Activated effector memory CD4-positive, alpha-beta T cell treated with Interleukin-2 at 50 U/mL for 16 hours (primary cell): ENCODE data around the gene PITPNM3.

ENCODE experiments used
- DNase-seq: peaks from one replicate; pipeline ENCODE4 v3.0.0-alpha.2; 2020

PITPNM3 gene

DNA sequence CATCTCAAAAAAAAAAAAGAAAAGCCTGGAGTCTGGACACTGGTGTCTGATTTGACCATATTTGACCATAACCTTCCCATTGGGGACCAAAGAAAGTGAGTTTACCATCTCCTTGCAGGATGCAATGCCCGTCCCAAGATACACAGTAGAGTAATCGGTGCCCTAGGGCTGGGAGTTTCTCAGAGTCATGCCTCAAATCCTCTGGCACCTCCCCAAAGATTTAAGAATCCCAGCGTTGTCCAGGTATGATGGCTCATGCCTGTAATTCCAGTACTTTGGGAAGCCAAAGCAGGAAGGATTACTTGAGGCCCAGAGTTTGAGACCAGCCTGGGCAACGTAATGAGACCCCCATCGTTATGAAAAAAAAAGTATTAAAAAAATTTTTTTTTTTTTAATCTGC lies 5.0 kb downstream of the PITPNM3 start:
- no peak for DNase-seq

DNA sequence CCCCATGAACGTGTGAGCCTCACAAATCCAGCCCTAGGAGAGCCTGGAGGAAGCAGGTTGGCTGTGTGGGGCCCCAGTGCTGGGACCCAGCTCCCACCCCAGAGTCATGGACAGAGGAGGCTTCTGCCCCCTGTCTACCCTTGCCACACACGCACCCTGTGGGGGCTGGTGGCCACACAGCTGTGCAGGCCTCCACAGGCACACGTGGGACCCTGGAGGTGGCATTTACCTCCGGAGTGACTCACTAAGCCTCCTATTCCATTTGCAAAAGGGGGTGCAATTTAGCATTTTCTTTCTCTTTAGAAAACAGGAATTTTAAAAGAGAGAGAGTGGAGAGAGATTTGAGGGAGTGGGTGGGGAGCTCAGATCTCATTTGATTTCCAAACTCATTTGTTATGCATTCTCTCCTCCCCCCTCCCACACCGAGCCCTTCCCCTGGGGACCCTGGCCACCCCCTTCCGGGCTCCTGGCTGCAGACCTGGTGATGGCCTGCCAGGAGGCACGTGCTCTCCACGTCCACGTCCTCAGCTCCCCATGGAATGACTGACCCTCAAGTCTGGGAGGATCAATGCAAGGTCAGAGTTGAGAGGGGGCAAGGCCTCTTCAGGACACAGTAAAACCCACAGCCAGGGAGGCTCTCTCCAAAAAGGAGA lies 6.8 kb downstream of the PITPNM3 start:
- DNase-seq = no peak

DNA sequence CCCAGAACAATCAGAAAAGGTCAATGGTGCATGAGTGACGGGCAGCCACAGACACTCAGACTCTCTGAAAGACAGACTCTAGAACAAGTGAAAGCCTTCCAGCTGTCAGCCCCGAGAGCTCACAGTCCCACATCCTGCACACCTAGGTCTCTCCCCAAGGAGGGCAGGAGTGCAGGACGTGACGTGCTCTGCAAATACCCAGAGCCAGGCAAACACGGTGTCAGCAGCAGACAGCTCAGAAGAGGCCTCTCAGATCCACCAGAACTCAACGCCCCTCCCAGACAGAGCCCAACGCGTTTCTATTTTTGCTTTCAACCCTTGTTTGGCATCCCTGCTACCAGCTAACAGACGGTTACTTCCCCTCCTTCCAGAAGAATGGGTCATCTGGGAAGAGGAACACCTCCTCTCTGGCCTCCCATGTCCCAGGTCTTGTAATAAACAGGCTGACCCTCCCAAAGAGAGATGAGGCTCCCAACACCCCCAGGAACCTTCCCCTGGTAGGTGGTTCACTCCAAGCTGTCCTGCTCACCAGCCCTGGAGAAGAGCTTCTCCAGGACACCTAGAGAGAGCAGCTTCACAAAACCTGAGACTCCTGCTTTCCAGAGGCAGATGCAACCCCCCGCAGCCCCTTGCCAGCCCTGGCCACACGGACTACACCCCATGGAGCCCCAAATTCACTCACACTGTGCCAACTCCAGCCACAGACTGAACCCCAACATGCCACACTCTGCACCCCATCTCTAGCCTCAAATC lies 7.6 kb downstream of the PITPNM3 start:
- no peak for DNase-seq

DNA sequence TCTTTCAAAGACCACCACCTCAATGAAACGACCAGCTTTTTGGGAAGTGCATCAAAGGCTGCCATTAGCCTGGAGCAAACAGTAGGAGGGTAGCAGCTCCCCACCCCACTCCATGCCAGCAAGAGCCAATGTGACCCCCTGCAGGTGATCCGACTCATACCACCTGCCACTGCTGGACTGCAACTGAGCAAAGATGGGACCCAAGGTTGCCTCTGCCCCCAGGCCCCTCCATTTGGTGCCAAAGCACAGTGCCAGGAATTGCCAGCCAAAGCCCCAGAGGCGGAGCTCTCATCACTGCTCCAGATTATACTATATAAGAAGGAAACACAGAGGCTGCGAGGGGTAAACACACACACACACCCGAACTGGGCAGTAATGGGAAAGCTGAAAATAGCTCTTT lies 8.3 kb downstream of the PITPNM3 start:
- no peak for DNase-seq

DNA sequence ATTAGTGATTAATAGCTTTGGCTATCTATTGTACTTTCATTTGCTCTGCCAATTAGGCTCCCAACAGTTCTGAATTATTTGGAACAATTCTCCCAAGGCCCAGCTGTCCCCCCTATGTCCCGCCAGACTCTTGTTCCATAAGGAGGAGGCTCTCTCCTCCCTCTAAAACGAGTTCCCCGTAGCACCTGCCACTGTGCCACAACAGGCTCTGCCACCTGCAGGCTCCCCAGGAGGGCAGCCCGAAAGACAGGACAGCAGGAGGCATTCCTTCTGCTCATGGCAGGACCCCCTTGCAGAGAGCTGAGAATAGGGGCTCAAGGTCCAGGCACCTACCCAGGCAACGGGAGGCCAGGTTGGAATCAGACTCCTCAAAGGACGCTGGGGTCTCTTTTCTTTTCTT lies 9.0 kb downstream of the PITPNM3 start:
- DNase-seq = no peak

DNA sequence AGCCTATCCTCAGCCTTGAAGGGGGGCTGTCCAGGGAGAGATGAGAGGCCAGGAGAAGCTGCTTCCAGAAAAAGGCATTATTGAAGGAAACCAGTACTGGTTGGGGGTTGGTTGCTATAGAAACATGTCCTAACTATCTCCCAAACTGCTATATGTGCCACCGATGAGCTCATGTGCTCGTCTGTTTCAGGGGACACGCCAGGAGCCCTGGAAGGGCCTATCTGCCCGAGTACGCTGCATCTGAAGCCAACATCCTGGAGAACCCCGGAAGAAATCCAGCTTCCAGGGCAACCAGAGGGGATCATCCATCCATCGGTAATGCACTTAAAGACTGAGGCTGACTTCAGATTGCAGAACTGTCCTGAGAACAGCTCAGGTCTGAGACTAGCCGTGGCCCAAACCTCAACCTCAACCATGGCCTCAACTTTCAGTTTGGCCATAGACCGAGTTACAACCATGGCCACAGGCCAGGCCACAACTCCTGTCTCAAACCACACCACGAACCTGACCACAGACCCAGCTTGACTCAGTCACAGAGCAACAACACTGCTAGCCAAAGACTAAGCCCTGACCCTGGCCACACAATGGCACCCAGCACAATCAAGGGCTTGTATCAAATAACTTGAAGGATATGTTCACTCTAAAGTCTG lies 10.2 kb downstream of the PITPNM3 start:
- DNase-seq = no peak

DNA sequence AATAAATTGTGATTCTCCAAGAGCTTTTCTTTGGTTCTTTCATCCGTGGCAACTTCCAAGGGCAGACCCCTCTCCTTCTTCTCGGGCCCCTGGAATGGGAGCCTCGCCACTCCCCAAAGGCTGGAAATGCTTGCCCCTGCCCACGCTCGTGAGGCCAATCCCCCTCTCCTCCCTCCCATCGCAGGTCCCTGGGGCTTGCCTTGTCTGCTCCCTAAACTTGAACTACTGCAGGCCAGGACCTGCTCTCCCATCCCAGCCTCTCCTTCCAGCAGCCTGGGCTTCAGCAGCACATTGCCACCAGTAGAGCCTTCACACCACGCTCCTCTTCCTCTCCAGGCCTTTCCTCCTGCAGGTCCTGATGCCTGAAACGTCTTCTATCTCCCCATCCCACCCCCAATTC lies 11.1 kb downstream of the PITPNM3 start:
- no peak for DNase-seq

DNA sequence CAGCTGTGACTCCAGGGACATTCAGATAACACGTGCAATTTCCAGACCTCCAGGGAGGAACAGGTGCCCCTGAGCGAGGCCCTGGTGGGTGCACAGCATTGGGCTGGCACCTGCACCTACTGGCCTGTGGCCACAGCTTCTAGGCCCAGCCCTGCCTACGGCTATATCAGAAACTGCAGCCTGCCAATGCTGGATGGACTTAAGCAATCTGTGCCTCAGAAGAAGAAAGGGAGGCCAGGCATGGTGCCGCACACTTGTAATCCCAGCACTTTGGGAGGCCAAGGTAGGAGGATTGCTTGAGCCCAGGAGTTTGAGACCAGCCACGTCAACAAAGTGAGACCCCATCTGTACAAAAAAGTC lies 12.4 kb downstream of the PITPNM3 start:
- no peak for DNase-seq

DNA sequence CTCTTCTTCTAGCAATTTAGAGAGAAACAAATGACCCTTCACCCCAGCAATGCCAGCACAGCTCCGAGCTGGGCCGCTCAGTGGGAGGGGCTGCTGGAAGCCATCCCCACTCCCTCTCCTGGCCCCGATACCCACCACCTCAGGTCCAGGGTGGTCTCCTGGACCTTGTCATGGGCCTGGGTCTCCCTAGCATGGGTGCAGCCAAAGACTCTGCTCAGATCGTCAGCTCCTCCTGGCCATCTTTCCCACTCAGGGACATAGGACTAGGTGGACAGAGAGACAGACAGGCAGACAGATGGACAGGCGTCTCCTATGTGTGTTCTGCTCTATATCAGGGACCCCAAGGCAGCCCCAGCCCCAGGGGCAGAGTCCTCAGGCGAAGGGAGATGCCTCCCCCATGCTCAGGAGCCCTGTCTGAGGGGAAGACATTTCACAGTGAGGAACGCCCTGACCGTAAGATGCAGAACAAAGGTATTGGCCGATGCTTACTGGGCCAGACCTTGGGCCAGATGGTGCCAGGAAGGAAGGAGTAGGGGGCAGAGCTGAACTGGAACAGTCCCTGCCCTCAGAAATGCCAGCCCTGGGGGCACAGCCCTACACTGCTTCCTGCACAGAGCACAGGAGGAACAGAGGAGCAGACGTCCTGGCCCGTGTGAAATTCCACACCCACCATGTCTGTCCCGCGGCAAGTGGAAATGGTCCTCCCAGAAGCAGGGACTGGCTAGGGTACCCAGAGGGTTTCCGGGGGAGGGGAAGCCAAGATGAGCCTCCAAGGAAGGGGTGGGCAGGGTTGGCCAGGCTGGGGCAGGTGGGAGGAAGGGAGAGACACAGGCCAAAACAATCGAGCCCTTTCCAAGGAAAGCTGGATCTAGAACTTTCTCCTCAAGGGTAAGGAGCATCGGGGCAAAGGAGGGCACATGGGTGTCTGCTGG lies 13.0 kb downstream of the PITPNM3 start:
- DNase-seq = no peak

DNA sequence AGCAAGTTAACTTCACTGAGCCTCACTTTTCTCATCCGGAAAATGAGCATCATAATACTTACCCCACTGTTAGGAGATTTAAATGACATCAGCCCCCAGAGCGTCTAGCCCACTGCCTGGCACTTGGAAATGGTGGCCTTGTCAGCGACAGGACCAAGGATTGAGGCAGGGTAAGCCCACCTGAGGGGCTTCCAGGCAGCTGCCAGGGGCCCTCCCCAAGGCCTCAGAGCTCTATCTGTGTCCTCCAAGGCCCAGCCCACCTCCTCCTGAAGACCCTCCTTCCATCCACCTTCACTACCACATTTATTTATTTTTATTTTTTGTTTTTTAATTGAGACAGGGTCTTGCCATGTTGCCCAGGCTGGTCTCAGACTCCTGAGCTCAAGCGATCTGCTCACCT lies 13.8 kb downstream of the PITPNM3 start:
- no peak for DNase-seq

DNA sequence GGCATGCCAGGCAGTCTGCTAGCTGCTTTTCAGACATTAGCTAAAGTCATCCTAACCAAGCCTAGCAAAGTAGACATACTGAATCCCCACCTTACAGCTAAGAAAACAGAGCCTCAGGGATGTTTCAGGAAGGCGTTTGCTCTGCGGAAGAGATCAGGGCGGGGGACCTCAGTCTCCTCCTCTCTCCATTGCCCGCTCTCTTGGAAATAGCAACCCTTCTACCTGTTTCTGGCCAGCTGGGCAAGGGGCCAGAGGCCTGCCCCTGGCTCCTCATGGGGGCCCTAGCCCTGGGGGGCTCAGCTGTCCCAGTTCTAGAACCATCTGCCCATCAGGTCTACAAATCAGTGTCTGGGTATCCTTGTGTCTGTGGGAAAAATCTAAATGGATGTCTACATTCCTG lies 14.5 kb downstream of the PITPNM3 start:
- DNase-seq = no peak

DNA sequence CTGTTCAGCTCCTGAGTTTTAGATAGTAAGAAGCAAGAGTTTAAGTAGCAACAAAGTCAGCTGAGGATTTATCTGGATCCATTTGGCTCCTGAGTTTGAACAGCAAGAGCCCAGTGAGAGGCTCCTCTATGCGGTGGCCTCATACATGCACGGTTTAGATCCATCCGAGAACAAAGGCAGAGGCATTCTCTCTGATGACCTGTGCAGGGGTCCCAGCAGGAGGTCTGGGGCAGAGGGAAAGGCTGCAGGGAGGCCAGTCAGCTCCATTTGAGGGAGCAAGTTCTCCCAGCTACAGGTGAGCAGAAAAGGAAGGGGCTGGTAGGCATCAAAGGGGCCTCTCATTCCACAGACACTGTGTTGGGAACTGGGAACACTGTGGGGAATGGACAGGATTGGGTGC lies 16.5 kb downstream of the PITPNM3 start:
- DNase-seq = no peak

DNA sequence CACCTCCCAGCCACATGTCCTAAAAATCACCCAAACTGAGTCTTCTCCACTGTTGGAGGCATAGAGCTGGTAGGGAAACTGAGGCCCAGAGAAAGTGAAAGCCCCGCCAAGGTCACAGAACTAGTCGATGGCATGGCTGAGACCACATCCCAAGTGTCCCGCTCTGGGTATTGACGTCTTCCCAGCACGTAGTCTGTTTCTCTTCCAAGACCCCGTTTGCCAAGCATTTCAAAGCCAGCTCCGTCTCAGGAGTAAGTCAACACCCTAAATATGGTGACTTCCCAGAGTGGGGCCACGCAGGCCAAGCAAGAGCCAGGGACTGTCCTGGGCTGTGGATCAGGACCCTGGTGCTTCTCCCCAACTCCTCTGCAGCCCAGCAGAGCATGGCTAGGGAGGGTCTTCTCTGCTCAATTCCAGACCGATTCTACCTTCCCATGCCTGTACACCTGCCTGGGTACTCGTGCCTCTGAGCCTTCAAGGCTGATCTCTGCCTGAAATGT lies 19.7 kb downstream of the PITPNM3 start:
- no peak for DNase-seq

DNA sequence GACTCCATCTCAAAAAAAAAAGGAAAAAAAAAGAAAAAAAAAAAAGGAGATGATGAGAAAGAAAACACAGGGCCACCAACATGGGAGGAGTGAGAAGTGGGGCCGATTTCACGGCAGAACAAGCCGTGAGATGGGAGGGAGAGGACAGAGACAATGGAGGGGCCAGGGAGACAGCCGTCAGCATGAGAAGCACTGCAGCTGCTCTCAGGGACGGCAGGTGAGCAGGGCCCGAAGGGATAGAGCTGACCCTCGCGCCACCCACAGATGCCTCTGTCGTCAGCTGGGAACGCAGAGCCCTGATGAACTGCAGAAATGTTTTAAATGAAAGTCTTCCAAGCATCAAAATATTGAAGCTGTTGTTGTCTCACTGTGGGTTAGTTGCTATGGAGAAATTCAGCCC lies 20.3 kb downstream of the PITPNM3 start:
- no peak for DNase-seq

DNA sequence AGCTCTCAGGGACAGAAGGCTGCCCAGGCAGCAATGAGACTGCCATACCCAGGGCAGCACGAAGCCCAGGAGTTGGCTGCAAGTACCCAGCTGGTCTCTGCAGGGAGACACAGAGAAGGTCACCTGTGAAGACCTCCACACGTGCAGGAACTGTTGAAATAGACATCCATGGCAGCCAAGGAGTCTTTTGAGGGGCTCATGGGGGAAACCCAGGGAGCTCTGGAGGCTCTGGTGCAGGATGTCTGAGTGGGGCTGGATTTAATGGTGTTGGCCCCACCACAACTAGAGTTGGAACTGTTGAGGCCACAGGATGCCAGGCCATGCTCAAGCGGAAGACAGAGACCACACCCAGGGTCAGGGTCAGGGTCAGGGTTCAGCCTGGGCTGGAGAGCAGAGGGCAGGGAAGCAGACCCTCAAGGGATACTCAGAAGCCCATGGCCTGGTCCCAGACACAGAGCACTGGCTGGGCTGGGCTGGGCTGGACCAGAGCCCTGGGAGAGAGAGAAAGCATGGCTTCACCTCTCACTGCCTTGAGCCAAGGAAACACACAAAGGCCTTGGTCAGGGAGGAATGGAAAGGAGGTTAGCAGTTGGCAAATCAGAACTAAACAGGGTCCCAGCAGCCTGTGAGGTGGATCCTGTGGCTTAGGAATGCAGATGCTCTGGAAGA lies 21.4 kb downstream of the PITPNM3 start:
- DNase-seq = no peak

DNA sequence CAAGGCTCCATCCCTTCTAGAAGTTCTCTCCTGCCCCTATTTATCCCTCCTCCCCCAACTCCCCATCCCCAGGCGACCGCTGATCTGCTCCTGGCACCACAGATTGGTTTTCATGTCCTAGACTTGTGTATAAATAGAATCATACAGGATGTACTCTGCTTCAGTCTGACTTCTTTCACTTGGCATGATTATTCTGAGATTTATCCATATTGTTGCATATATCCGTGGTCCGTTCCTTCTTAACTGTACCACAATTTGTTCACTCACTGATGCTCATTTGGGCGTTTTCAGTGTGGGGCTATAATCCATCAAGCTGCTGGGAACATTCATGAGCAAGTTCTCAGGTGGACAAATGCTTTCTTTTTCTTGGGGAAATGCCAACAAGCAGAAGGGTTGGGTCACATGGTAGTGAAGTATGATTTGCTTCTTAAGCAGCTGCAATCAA lies 23.9 kb downstream of the PITPNM3 start:
- no peak for DNase-seq

DNA sequence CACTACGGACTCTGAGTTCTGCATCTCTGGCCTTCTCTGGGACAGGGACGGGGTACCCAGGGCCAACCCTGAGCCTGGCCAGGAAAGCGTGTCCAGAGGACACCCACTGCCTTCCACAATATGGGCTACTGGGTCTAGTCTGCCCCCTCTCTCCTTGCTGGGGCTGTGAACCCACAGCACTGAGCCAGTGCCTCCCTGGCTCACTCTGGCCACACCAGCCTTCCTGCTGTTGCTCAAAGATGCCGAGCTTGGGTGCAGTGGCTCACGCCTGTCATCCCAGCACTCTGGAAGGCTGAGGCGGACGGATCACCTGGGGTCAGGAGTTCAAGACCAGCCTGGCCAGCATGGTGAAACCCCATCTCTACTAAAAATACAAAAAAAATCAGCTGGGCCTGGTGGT lies 24.8 kb downstream of the PITPNM3 start:
- DNase-seq = no peak

DNA sequence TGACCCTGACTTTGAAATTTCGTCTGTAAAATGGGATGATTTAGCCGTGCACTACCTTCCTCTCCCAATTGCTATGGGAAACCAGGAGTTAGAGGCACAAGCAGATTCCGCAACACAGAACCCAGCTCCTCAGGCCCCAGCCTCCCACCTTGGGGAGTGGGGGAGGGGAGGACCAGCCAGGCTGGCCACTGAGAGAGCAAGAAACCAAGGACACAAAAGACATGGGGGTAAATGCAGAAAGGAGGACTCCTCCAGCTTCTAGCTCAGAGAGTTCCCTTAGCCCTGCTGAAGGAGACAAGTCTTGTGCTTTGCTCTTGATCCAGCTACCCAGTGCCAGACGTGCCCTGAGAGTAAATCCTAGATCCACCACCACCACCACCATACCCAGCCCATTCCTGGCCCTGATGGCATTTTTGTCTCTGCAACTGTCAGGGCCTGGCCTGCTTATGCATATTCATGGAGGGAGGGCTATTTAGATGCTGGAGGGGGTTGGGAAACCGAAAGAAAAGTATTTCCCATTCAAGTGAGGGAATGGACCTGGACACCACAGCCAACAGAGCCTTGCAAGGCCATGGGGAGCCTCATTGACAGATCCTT lies 25.9 kb downstream of the PITPNM3 start:
- DNase-seq = no peak

DNA sequence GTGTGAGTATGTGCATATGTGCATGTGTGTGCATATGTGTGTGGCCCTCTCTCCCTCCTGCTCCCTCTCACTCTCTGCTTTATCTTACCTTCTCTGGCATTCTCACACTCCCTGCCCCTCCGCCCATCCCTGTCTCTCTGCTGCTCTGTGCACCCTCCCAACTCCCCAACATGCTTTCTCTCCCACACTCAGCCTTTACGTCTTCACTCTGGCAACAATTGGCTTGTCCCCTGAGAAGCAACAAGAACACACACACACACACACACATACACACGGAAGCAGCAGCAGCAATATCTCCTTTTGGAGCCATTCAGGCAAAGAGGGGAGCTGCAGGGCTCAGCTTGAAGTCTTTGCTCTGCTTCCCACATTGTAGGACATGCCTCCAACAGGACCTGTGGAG lies 27.8 kb downstream of the PITPNM3 start:
- DNase-seq = no peak

DNA sequence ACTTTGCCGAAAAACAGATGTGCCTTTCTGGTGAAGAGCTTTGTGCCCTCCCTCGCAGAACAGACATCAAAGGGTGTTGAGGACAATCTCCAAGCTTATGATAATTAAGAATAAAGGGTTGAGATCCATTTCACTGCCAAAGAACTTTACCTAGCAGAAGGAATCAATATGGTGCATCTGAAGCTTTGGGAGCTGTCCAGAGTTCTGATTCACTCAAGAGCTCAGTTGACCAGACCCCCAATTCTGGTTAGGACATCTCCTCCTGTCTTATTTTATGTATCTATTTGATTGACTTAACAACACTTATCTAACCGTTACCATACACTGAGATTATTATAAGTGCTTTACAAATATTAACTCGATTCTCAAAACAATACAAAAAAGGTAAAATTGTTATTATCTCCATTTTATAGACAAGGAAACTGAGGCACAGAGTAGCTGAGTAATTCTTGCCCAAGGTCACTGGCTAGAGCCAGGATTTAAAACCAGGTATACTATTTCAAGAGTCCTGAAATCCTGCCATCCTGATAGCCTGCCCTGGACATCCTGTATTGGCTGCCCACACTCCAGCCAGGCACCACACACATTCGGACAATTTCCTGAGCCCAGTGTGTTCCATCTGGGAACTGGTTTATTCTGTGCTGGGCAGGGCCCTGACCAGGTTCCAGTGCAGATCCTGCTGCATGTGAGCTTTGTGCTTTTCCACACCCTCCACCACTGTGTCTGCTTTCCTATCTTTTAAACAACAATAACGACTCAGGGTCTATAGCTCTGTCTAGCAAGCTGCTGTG lies 29.8 kb downstream of the PITPNM3 start:
- no peak for DNase-seq

DNA sequence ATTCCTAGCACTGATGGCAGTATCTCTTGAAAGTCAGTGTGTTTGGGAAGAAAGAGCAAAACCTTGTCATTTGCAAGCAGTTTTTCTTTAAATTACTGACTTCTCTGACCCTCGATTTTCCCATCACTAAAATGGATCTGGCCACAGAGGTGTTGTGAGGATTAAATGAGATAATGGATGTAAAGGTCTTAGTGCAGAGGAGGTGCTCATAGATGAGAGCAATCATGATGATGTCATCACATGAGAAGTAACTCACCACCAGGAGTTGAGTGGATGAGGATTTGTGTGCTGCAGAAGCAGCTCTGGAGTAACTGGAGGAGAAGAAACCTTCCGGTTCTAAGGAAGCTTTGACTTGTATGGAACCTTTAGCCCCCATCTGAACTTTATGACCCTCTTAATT lies 30.6 kb downstream of the PITPNM3 start:
- no peak for DNase-seq
